Right lobe of liver (tissue), 4 donors: ENCODE measurements around the gene CRACDL.
A peak's percentile ranks its signal among the peaks of the same experiment; 100 is the strongest.

ENCODE experiments used
- POLR2A ChIP-seq: fragments of 450-650 bp; IDR thresholded peaks from one replicate; pipeline ENCODE4 v1.6.1; 2017; ENCODE audit warnings: antibody characterized with exemption, mild to moderate bottlenecking
- TF ChIP-seq, protein P1 (sequence below), 4 donors: fragments of 200-600 bp in 3 of 4; fragments of 450-650 bp in 1 of 4; IDR thresholded peaks; one replicate each; pipeline versions ENCODE4 v1.5.1 to v1.8.0; 2016 to 2022; ENCODE audit warnings: antibody characterized with exemption in 4 of 4, mild to moderate bottlenecking in 2 of 4
- donor health status: DM: no; HTN: no; CAD: no.
- donor health status: DM: no; HTN: no; CAD: no.
- donor health status: DM: no; HTN: yes; CAD: no.

DNA sequence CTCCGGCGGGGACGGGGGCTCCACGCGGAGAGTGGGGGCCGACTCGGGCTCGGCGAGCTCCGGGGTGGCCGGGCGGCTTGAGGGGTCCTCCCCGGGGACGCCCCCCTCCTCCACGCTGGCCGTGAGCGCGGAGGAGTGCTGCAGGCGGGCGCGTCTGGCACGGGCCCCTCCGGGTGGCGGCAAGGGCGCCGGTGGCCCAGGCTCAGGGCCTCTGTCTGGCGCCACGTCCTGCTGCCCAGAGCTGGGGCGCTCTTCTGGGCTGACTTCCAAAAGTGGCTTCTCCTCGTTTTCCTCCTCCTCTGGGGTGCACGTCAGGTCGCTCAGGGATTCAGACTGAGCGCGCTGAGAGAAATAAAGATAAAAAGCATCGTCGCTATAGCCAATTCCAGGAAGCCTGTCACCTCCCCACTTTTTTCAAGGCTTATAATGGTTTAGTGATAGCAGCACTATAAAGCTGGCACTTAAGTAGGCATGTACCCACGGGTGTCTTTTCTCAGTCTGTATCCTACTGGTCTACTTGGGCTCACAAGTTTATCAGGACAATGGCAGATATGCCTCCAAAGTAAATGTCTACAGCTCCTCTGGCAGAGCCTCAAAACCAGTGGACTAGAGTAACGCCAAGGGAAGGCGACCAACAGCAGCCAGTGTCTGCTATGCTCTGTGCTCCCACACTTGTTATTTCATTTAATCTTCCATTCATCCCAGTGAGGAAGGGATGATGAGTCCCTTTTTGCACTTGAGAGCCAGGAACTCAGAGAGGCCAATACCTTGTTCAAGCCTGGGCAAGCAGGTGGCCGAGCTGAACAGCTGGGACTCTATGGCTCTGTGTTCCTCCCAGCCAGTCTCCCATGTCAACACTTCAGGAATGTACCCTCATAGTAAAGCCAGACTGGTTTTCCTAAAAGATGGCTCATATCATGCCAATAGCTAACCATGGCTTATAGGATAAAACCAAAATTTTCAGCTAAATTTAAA, 112.5 kb downstream of the CRACDL start:
- TF ChIP-seq, protein P1, sequence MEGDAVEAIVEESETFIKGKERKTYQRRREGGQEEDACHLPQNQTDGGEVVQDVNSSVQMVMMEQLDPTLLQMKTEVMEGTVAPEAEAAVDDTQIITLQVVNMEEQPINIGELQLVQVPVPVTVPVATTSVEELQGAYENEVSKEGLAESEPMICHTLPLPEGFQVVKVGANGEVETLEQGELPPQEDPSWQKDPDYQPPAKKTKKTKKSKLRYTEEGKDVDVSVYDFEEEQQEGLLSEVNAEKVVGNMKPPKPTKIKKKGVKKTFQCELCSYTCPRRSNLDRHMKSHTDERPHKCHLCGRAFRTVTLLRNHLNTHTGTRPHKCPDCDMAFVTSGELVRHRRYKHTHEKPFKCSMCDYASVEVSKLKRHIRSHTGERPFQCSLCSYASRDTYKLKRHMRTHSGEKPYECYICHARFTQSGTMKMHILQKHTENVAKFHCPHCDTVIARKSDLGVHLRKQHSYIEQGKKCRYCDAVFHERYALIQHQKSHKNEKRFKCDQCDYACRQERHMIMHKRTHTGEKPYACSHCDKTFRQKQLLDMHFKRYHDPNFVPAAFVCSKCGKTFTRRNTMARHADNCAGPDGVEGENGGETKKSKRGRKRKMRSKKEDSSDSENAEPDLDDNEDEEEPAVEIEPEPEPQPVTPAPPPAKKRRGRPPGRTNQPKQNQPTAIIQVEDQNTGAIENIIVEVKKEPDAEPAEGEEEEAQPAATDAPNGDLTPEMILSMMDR (IDR thresholded peaks at IDR 0.05) = peak in 1 of 4 donors; percentile 0
- TF ChIP-seq POLR2A = no peak
